ENCODE results near the gene CCER1.

GRCh38 chr12:91003737-91004136 is 48.8 kb upstream of the CCER1 start:
- TF ChIP-seq, protein P1, sequence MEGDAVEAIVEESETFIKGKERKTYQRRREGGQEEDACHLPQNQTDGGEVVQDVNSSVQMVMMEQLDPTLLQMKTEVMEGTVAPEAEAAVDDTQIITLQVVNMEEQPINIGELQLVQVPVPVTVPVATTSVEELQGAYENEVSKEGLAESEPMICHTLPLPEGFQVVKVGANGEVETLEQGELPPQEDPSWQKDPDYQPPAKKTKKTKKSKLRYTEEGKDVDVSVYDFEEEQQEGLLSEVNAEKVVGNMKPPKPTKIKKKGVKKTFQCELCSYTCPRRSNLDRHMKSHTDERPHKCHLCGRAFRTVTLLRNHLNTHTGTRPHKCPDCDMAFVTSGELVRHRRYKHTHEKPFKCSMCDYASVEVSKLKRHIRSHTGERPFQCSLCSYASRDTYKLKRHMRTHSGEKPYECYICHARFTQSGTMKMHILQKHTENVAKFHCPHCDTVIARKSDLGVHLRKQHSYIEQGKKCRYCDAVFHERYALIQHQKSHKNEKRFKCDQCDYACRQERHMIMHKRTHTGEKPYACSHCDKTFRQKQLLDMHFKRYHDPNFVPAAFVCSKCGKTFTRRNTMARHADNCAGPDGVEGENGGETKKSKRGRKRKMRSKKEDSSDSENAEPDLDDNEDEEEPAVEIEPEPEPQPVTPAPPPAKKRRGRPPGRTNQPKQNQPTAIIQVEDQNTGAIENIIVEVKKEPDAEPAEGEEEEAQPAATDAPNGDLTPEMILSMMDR (IDR thresholded peaks at IDR 0.05): no peak
- no peak for TF ChIP-seq POLR2AphosphoS5 (IDR thresholded peaks at IDR 0.05; ENCODE audit: low read depth, low read length)

Data from Panc1 (cell line).